T-cell (primary cell): ENCODE measurements around the gene SAMD8. TPM values are rescaled to one million over a fixed set of nuclear protein-coding genes. Genes with fewer than 3 reads are reported as not detected.

Source experiments
- ATAC-seq, 4 experiments: fragments of 200-7000 bp in 3 of 4; fragments of 150-1000 bp in 1 of 4; cut with Tn5 transposase; replicated peaks in 1 of 4; 1 replicate in 3 of 4; 2 replicates in 1 of 4; pipeline ENCODE4 v1.10.0; 2021; ENCODE audit warnings: moderate library complexity in 3 of 4, mild to moderate bottlenecking in 2 of 4, moderate number of reproducible peaks in 1 of 4
- CTCF ChIA-PET, 2 donors: fragments of 300-600 bp; sonication (Branson Sonifier 250); formaldehyde crosslinking; loops; one replicate each; lab custom pipeline; 2022; ENCODE audit warnings: antibody characterized with exemption in 2 of 2; lab: Charles Lee
- POLR2A ChIA-PET, 2 donors: fragments of 300-600 bp; sonication (Branson Sonifier 250); formaldehyde crosslinking; loops; one replicate each; lab custom pipeline; 2022; ENCODE audit warnings: antibody characterized with exemption in 2 of 2; lab: Charles Lee
- DNase-seq, 35 experiments: peaks; one replicate each; pipeline versions ENCODE4 v3.0.0 to v3.0.0-alpha.2; 2013 to 2023
- H3K27ac ChIP-seq: one replicate; pipeline ENCODE4 v1.5.1; 2013; ENCODE audit warnings: low read length
- H3K27me3 ChIP-seq, 2 experiments: replicated peaks in 1 of 2; 1 replicate in 1 of 2; 2 replicates in 1 of 2; pipeline versions ENCODE4 v1.6.1 to v1.7.0; 2013; ENCODE audit warnings: low read length in 1 of 2, mixed read lengths in 1 of 2; ENCODE audit not compliant: control insufficient read depth in 2 of 2, insufficient read depth in 2 of 2; ENCODE audit errors: extremely low read depth in 1 of 2
- H3K36me3 ChIP-seq, 2 donors: 1 replicate in 1 of 2; 2 replicates in 1 of 2; pipeline versions ENCODE4 v1.6.1 to v1.7.0; 2013; ENCODE audit warnings: low read length in 1 of 2; ENCODE audit not compliant: control insufficient read depth in 2 of 2, insufficient read depth in 1 of 2; ENCODE audit errors: extremely low read depth in 1 of 2
- H3K4me1 ChIP-seq, 2 experiments: 1 replicate in 1 of 2; 2 replicates in 1 of 2; pipeline versions ENCODE4 v1.6.1 to v1.7.0; 2013; ENCODE audit warnings: low read length in 2 of 2, mixed read lengths in 1 of 2; ENCODE audit not compliant: insufficient read depth in 2 of 2, control insufficient read depth in 1 of 2; ENCODE audit errors: extremely low read depth in 1 of 2
- H3K4me3 ChIP-seq, 2 donors: 1 replicate in 1 of 2; 2 replicates in 1 of 2; pipeline versions ENCODE4 v1.5.1 to v1.7.0; 2013; ENCODE audit warnings: mild to moderate bottlenecking in 2 of 2, low read length in 1 of 2, moderate library complexity in 1 of 2; ENCODE audit not compliant: control insufficient read depth in 1 of 2; ENCODE audit errors: extremely low read depth in 1 of 2
- H3K9me3 ChIP-seq: 2 replicates; pipeline ENCODE4 v1.7.0; 2013
- H3K27ac Mint-ChIP-seq, 2 donors: one replicate each; pipeline ENCODE4 v1.8.0; 2020 to 2021; ENCODE audit warnings: mild to moderate bottlenecking in 2 of 2, mixed read lengths in 2 of 2
- H3K27me3 Mint-ChIP-seq, 2 donors: one replicate each; pipeline ENCODE4 v1.8.0; 2021 to 2022; ENCODE audit warnings: mixed read lengths in 2 of 2
- H3K36me3 Mint-ChIP-seq: one replicate; pipeline ENCODE4 v1.8.0; 2021; ENCODE audit warnings: mixed read lengths
- H3K4me1 Mint-ChIP-seq, 3 donors: one replicate each; pipeline ENCODE4 v1.8.0; 2020 to 2022; ENCODE audit warnings: mixed read lengths in 3 of 3, mild to moderate bottlenecking in 1 of 3
- H3K4me3 Mint-ChIP-seq, 3 donors: one replicate each; pipeline ENCODE4 v1.8.0; 2020 to 2022; ENCODE audit warnings: mild to moderate bottlenecking in 3 of 3, mixed read lengths in 3 of 3, moderate library complexity in 3 of 3
- H3K9me3 Mint-ChIP-seq, 3 donors: one replicate each; pipeline ENCODE4 v1.8.0; 2020 to 2022; ENCODE audit warnings: mixed read lengths in 3 of 3
- WGBS: methylation state at CpG from one replicate; pipeline ENCODE4 v1.1.5; 2013; ENCODE audit warnings: missing lambda C conversion rate; ENCODE audit not compliant: insufficient coverage; 5-methylcytosine and 5-hydroxymethylcytosine counted together
- total RNA-seq, 35 experiments: library from RNA in 6 of 35; stranded (reverse) in 6 of 35; fragments of 120-200 nt in 1 of 35; gene quantifications; one replicate each; pipeline versions ENCODE4 v1.2.1 to v1.2.4 and lab custom pipeline; 2013 to 2026

The SAMD8 gene
- total RNA-seq, 5 donors from 2014 or later (not counting 1 experiment from before 2014, with no cell fraction given), result 15.6 to 28.1 (median 16.1) TPM

GRCh38 chr10:75228278-75228677, 116.8 kb downstream of the SAMD8 start:
- peaks cover 0 to 65% of the 10 kb centered on the region in 2 donors for H3K36me3 ChIP-seq
- no peaks in the 10 kb centered on the region for H3K27me3 Mint-ChIP-seq
- no peaks in the 10 kb centered on the region for H3K9me3 Mint-ChIP-seq
- H3K4me1 Mint-ChIP-seq, result peaks cover 50 to 69% (median 52%) of the 10 kb centered on the region in 3 donors
- ChIA-PET CTCF (interaction anchor here (0.6 to 5.6 kb wide), 7 partner anchors 10 to 985 kb away, joined by 3 to 74 read pairs (median 3); partner anchors contain the start of gene VDAC2 (in 1 of the 2)), POLR2A (interaction anchor here (0.6 to 1.2 kb wide), 5 partner anchors 9 to 1992 kb away, joined by 3 to 10 read pairs (median 4); no protein-coding TSS in a partner anchor)
- no peak overlapping the region for H3K4me3 Mint-ChIP-seq
- peak overlapping the region; percentile 70 to 86 for H3K27ac Mint-ChIP-seq
- H3K27ac ChIP-seq, result no peak overlapping the region
- H3K9me3 ChIP-seq, result no peaks in the 10 kb centered on the region
- WGBS, result 100% methylated on average over 3 of the region's 3 CpGs
- DNase-seq (no peak), ATAC-seq (no peak)
- H3K36me3 Mint-ChIP-seq, result peaks cover 51% of the 10 kb centered on the region
- no peak overlapping the region for H3K4me3 ChIP-seq
- peaks cover 0 to 18% of the 10 kb centered on the region in 2 experiments for H3K4me1 ChIP-seq
- no peaks in the 10 kb centered on the region for H3K27me3 ChIP-seq

GRCh38 chr10:75228834-75229233, 117.4 kb downstream of the SAMD8 start:
- POLR2A ChIA-PET, result interaction anchor here in 1 of 2 donors (0.7 to 1.2 kb wide), 2 partner anchors 18 to 1993 kb away, joined by 3 read pairs; no protein-coding TSS in a partner anchor
- H3K9me3 ChIP-seq, result no peaks in the 10 kb centered on the region
- H3K4me1 ChIP-seq, result peaks cover 0 to 24% of the 10 kb centered on the region in 2 experiments
- peaks cover 46% of the 10 kb centered on the region for H3K36me3 Mint-ChIP-seq
- 95% methylated on average over 4 of the region's 4 CpGs for WGBS
- H3K27ac ChIP-seq, result peak overlapping the region; percentile 26
- no peaks in the 10 kb centered on the region for H3K27me3 ChIP-seq
- H3K27ac Mint-ChIP-seq, result peak overlapping the region; percentile 70 to 86
- no peak overlapping the region for H3K4me3 Mint-ChIP-seq
- peaks cover 50 to 68% (median 51%) of the 10 kb centered on the region in 3 donors for H3K4me1 Mint-ChIP-seq
- no peaks in the 10 kb centered on the region for H3K9me3 Mint-ChIP-seq
- ATAC-seq, result no peak
- CTCF ChIA-PET, result interaction anchor here (0.7 to 5.6 kb wide), 7 partner anchors 10 to 115 kb away, joined by 3 to 74 read pairs (median 4); partner anchors contain the start of gene VDAC2 (in 1 of the 2)
- H3K27me3 Mint-ChIP-seq, result no peaks in the 10 kb centered on the region
- no peak overlapping the region for H3K4me3 ChIP-seq
- no peak for DNase-seq
- peaks cover 0 to 60% of the 10 kb centered on the region in 2 donors for H3K36me3 ChIP-seq

GRCh38 chr10:75229971-75230370, 118.5 kb downstream of the SAMD8 start:
- Mint-ChIP-seq H3K27me3 (no peaks in the 10 kb centered on the region), H3K4me1 (peaks cover 39 to 57% (median 40%) of the 10 kb centered on the region in 3 donors), H3K4me3 (no peak overlapping the region), H3K27ac (peak overlapping the region; percentile 7 to 19), H3K36me3 (peaks cover 37% of the 10 kb centered on the region), H3K9me3 (no peaks in the 10 kb centered on the region)
- DNase-seq (no peak), ATAC-seq (no peak)
- ChIA-PET POLR2A (interaction anchor here (0.6 to 1.5 kb wide), 4 partner anchors 14 to 100 kb away, joined by 5 to 9 read pairs (median 7); partner anchors contain the start of gene VDAC2 (in 1 of the 2)), CTCF (interaction anchor here (0.6 to 5.6 kb wide), 11 partner anchors 15 to 986 kb away, joined by 3 to 74 read pairs (median 4); partner anchors contain the start of gene VDAC2 (in 1 of the 2))
- peaks cover 0 to 22% of the 10 kb centered on the region in 2 experiments for H3K4me1 ChIP-seq
- H3K27me3 ChIP-seq, result no peaks in the 10 kb centered on the region
- H3K9me3 ChIP-seq, result no peaks in the 10 kb centered on the region
- peak overlapping the region; percentile 33 for H3K27ac ChIP-seq
- H3K4me3 ChIP-seq, result no peak overlapping the region
- peaks cover 0 to 49% of the 10 kb centered on the region in 2 donors for H3K36me3 ChIP-seq
- WGBS, result no CpG with 5 or more reads among the region's 3 CpGs

- ChIA-PET CTCF (interaction anchor here (0.7 to 5.6 kb wide), 13 partner anchors 8 to 986 kb away, joined by 3 to 74 read pairs (median 3); partner anchors contain the start of gene VDAC2 (in 1 of the 2)), POLR2A (interaction anchor here in 1 of 2 donors (0.6 to 1.5 kb wide), 3 partner anchors 20 to 1385 kb away, joined by 7 to 9 read pairs (median 8); partner anchors contain the start of gene VDAC2)
- H3K27ac Mint-ChIP-seq, result peak overlapping the region; percentile 81 to 95
- peaks cover 33% of the 10 kb centered on the region for H3K36me3 Mint-ChIP-seq
- 0% methylated on average over 3 of the region's 5 CpGs for WGBS
- H3K4me3 Mint-ChIP-seq, result no peak overlapping the region
- peaks cover 0 to 43% of the 10 kb centered on the region in 2 donors for H3K36me3 ChIP-seq
- DNase-seq (peak; percentile 77 to 97 (median 93)), ATAC-seq (peak; percentile 38 to 58 (median 42))
- H3K27ac ChIP-seq, result peak overlapping the region; percentile 44
- H3K9me3 Mint-ChIP-seq, result no peaks in the 10 kb centered on the region
- H3K4me1 ChIP-seq, result peaks cover 0 to 28% of the 10 kb centered on the region in 2 experiments
- H3K4me1 Mint-ChIP-seq, result peaks cover 32 to 50% (median 33%) of the 10 kb centered on the region in 3 donors
- H3K4me3 ChIP-seq, result no peak overlapping the region
- H3K9me3 ChIP-seq, result no peaks in the 10 kb centered on the region
- no peaks in the 10 kb centered on the region for H3K27me3 Mint-ChIP-seq
- H3K27me3 ChIP-seq, result no peaks in the 10 kb centered on the region
Observed at GRCh38 chr10:75230600-75231038, 119.2 kb downstream of the SAMD8 start.

Other genes with a start within 250 kb of the SAMD8 start
- 100 to 1,000 TPM in 2 of 5 donors, 10 to 100 TPM in 3; 82.8 to 111 (median 86.8) TPM for gene VDAC2, start 99.1 kb downstream of the SAMD8 start, total RNA-seq
- gene COMTD1, start 124.3 kb downstream of the SAMD8 start, total RNA-seq, result 10 to 100 TPM; 11.2 to 39.0 (median 33.8) TPM